Subcutaneous abdominal adipose tissue (tissue), 5 donors: ENCODE measurements around the gene NPIPA3.
"Not testable (repeated sequence)": the region's sequence is repeated elsewhere in the genome, so short reads cannot be mapped to it uniquely, and the experiment has no call there.

Source experiments
- H3K27ac ChIP-seq: one replicate; pipeline ENCODE4 v1.7.0; 2013; ENCODE audit warnings: low read depth, mild to moderate bottlenecking, inconsistent platforms, low read length, moderate library complexity
- H3K27me3 ChIP-seq, 5 donors: one replicate each; pipeline ENCODE4 v1.7.0; 2013; ENCODE audit warnings: low read length in 5 of 5, inconsistent platforms in 1 of 5; ENCODE audit not compliant: control insufficient read depth in 5 of 5, insufficient read depth in 4 of 5
- H3K36me3 ChIP-seq, 5 donors: one replicate each; pipeline ENCODE4 v1.7.0; 2013; ENCODE audit warnings: low read length in 5 of 5; ENCODE audit not compliant: control insufficient read depth in 5 of 5, insufficient read depth in 5 of 5
- H3K4me1 ChIP-seq, 5 donors: one replicate each; pipeline ENCODE4 v1.7.0; 2013; ENCODE audit warnings: low read length in 5 of 5, mild to moderate bottlenecking in 3 of 5, moderate library complexity in 1 of 5; ENCODE audit not compliant: control insufficient read depth in 5 of 5, insufficient read depth in 5 of 5
- H3K4me3 ChIP-seq, 5 donors: one replicate each; pipeline ENCODE4 v1.7.0; 2013; ENCODE audit warnings: low read length in 5 of 5, low read depth in 1 of 5
- H3K9ac ChIP-seq, 5 donors: one replicate each; pipeline ENCODE4 v1.7.0; 2013; ENCODE audit warnings: low read length in 5 of 5, mild to moderate bottlenecking in 4 of 5, moderate library complexity in 3 of 5
- H3K9me3 ChIP-seq, 5 donors: one replicate each; pipeline ENCODE4 v1.7.0; 2013; ENCODE audit warnings: low read length in 5 of 5; ENCODE audit not compliant: control insufficient read depth in 5 of 5
- donor health status: healthy.
- donor health status: healthy.
- donor health status: healthy.
- donor health status: healthy.
- donor health status: healthy.

Gene NPIPA3

DNA sequence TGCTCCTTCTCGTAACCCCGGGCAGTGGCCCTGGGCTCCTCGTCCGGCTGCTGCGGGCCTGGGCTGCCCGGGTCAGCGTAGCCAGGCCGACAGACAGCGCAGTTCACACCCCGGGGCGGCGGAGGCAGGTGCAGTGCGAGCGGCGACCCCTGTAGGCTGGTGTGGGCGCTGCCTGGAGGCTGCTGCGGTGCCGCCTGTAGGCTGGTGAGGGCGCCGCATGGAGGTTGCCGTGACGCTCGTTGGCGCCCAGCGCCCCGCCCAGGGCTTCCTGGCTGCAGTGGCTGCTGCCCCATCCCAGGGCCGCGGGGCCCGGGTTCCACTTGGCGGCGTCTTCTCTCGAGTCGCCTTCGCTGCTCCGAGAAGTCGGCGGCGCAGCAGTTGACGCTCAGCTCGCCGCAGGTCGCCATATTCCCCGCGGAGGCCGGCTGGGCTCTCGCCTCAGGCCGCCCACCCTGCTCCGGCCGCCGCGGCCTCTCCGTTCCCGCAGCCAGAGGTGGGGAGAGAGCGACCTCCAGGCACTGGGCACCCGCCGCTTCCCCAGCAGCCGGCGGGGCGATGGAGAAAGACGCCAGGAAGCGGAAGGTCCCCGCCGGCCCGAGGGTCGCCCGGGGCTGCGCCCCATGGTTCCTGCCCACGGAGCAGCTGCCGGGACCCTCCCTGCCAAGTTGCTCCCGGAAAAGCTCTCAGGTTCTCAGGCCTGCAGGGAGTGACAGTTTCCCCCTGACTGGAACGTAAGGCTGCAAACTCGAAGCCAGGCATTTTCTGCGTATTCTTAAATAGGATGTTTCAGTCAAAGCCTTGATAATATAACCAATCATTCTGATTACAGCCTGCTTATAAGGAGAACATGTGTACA, 39.3 kb downstream of the NPIPA3 start, which contains the start of gene NPIPA2:
NPIPA2 (plus strand) TSS at position 261 of the 856 bp plus-strand sequence. CDS start 5,533 bp downstream, outside the sequence.
- not testable (repeated sequence) for H3K36me3 ChIP-seq, H3K9me3 ChIP-seq, H3K4me1 ChIP-seq, H3K27ac ChIP-seq, H3K27me3 ChIP-seq, H3K4me3 ChIP-seq, H3K9ac ChIP-seq

DNA sequence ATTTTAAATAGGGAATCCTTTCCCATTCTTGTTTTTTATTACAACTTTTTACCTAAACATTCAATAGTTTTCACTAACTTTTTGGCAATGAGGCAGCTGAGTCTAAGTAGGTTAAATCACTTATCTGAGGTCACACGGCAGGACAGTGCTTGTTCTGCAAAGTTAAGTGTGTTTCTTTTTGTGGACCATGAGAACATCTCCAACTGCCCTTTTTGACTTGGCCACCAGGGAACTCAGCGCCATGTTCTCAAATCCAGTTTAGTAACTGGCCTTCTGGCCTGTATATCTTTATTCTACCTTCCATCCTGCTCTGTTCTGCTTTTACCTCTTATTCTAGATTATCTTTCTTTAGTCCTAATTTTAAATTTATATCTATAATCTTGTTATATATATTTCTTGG, 70.4 kb downstream of the NPIPA3 start:
- not testable (repeated sequence) for H3K9me3 ChIP-seq, H3K4me1 ChIP-seq, H3K27me3 ChIP-seq, H3K4me3 ChIP-seq, H3K27ac ChIP-seq, H3K9ac ChIP-seq, H3K36me3 ChIP-seq

DNA sequence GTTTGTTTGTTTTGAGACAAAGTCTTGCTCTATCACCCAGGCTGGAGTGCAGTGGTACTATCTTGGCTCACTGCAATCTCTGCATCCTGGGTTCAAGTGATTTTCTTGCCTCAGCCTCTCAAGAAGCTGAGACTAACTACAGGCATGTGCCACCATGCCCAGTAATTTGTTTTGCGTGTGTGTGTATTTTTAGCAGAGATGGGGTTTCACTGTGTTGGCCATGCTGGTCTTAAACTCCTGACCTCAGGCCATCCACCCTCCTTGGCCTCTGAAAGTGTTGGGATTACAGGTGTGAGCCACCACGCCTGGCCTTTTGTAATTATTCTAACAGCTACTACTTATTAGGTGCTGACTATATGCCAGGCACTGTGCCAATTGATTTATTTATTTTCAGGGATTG, 72.4 kb downstream of the NPIPA3 start:
- not testable (repeated sequence) for H3K27me3 ChIP-seq, H3K36me3 ChIP-seq, H3K4me3 ChIP-seq

More for the DNA sequence above, 72.4 kb downstream of the NPIPA3 start:
- H3K9me3 ChIP-seq, H3K9ac ChIP-seq, H3K4me1 ChIP-seq, H3K27ac ChIP-seq: not testable (repeated sequence)
